ENCODE measurements around the gene PWWP2B.

Gene PWWP2B
- 4.0 to 16.4 (median 10.9) reads per million in 3 experiments for total RNA-seq

GRCh38 chr10:132397036-132397541 lies at the start of gene PWWP2B:
TSS of gene PWWP2B (plus strand) at chr10:132397200. CDS start at chr10:132397227, 27 bp downstream.
- peak; percentile 61 for DNase-seq

- no peak for DNase-seq
These were observed 49.6 kb upstream of the PWWP2B start for GRCh38 chr10:132347211-132347930.

GRCh38 chr10:132347931-132348267 lies 49.1 kb upstream of the PWWP2B start:
- DNase-seq: no peak

- DNase-seq: no peak
These were observed 47.2 kb upstream of the PWWP2B start for GRCh38 chr10:132349766-132350165.

DNA sequence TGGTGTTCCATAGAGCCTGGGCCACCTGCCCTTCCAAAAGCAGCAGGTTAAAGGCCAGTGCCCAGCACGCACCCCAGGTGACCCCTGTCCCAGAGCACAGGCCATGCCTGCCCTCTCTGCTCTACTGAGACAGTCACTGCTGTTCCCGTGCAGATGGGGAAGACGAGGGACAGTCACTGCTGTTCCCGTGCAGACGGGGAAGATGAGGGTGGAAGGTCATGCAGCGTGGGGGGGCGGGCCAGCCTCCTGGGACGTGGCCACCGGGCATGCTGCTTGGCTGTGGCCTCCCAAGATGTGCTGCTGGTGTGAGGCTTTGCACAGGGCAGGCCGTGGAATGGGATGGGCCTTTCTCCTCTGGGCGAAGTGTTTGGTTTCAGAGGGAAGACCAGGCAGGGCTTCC lies 46.6 kb upstream of the PWWP2B start:
- DNase-seq: no peak

GRCh38 chr10:132350946-132351345 lies 46.1 kb upstream of the PWWP2B start:
- no peak for DNase-seq

DNA sequence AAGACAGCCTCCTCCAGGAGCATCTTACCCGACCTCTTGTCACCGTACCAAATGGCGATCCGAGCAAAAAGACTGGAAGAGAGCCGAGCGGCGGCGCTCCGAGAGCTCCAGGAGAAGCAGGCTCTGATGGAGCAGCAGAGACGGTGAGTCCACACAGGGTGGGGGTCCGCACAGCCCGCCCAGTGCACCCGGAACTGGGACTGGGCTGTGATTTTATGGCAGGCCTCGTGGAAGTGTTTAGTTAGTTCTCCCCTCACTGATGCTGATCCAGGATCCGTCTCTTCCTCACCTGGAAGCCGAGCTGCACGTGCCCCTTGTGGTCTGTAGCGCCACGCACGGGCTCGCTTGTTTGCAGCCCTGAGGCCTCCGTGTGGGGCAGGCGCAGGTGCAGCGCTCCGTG lies 45.4 kb upstream of the PWWP2B start:
- DNase-seq: no peak

DNA sequence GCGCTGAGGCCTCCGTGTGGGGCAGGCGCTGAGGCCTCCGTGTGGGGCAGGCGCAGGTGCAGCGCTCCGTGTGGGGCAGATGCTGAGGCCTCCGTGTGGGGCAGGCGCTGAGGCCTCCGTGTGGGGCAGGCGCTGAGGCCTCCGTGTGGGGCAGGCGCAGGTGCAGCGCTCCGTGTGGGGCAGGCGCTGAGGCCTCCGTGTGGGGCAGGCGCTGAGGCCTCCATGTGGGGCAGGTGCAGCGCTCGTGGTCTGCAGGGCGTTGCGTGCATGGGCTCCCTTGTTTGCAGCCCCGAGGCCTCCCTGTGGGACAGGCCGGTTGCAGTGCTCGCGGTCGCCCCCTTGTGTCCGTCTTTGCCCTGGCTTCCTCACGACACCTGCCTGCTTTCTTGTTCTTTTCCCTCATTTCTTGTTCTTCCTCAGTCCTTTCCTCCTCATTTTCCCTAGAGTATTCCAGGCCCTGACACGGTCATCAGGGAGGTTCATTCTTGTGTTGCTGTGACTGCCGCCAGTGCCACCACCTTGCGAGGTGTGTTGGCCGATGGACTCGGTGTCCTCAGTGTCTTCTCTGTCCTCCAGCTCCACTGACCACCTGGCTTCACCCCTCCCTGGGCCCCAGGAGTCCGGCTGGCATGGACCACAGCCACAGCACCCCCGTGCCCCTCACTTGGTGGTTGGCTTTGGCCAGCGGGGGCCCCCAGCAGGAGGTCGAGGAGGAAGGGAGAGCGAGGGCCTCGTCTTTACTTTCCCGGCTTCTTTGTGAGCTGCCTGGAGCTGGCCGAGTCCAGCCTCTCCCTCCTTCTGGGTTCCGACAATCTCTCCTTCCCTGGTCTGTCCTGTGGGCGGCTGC lies 44.3 kb upstream of the PWWP2B start:
- peak; percentile 52 for DNase-seq

- DNase-seq: no peak
These were observed 43.3 kb upstream of the PWWP2B start for GRCh38 chr10:132353456-132354355.

GRCh38 chr10:132354356-132355094 lies 42.5 kb upstream of the PWWP2B start:
- no peak for DNase-seq

DNA sequence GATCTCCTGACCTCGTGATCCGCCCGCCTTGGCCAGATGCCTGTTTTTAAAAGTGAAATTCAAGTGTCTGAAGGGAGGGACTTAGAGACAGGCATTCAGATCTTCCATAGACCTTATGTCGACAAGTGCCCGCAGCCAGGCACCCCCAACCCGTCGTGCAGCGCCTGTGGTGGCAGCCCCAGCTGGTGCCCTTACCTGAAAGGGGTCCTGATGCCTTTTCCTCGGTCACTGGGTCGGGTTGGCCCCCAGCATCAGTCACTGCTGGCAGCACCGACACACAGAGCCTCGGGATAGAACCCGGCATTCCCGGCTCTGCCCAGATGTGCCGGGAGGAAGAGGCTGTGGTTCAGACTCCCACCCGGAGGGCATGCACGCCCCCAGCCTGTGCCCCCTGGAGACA lies 41.7 kb upstream of the PWWP2B start:
- no peak for DNase-seq

DNA sequence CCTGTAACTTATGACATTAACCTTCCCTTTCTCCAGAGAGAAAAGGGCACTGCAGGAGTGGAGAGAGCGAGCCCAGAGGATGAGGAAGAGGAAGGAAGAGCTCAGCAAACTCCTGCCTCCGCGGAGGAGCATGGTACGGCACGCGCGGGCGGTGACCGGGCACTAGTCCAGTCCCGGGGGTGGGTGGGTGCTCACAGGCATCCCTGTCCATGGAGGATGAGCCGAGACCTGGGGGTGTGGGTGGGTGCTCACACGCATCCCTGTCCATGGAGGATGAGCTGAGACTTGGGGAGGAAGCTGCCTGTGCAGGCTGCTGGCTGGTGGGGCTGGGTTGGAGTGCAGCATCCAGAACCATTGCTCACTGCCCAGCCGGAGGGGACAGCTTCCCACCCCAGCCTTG lies 41.2 kb upstream of the PWWP2B start:
- no peak for DNase-seq

GRCh38 chr10:132356621-132357195 lies 40.3 kb upstream of the PWWP2B start:
- no peak for DNase-seq

- DNase-seq: no peak
These were observed 39.5 kb upstream of the PWWP2B start for GRCh38 chr10:132357286-132358058.

GRCh38 chr10:132359305-132360040 lies 37.5 kb upstream of the PWWP2B start:
- DNase-seq: no peak

- no peak for DNase-seq
These were observed 36.1 kb upstream of the PWWP2B start for GRCh38 chr10:132360766-132361447.

DNA sequence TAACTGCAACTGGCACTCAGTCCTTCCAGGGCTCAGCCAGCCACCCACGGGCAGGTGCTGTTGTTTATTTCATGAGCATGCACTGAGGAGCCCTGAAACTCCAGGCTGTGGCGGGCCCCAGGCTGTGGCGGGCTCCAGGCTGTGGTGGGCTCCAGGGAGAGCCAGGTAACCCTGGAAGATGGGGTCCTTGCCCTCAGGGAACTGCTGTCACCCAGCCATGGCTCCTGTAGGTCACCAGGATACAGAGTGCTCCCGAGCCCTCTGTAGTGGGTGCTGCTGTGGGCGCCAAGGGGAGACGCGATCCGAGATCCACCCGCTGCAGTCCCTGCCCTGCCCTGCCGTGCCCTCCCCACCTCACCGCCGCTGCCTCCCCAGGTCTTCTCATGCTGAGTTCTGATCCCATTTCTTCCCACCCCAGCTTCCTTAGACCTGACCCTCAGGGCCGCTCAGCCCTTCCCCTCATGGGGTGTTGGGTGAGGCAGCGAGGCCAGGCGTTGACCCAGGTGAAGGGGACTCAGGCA lies 35.4 kb upstream of the PWWP2B start:
- no peak for DNase-seq

DNA sequence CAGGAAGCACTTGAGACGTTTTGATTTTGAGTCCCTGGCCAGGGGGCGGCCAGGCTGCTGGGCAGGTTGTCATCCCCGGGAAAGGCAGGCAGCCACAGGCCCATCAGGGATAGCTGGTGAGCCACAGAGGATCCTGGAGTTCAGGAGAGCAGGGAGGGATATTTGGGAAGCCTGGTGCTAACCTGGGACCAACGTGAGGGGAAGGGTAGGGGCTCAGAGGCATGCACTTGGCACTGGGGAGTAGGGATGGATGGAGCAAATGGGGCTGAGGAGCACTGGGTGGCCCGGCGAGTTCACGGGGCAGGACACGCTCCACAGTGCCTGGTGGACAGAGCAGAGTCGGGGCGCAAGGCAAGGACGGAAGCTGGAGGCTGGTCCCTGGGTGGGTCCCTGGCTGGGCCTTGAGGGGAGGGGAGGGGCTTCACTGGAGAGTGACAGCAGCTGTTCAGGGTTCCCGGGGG lies 34.8 kb upstream of the PWWP2B start:
- DNase-seq: no peak

DNA sequence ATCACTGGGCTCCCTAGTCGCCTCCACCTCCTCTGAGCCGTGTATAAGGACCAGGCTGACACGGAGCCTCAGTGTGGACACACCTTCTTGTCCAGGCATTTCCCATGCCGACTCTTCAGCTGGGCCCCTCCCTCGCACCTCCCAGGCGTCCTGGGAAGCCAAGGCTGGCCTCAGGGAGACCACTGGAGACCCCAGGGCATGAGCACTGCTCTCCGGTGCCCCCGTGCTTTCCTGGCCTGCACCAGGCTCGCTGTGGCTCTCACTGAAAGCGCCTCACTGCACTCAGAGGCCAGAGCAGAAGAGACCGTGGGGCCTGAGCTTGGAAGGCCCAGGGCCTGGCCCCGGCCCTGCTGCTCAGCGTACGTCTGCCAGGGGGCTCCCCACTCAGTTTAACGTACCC lies 33.6 kb upstream of the PWWP2B start:
- DNase-seq: no peak
